WI38 (cell line): ENCODE data around the gene SEBOX.
"Not testable (repeated sequence)": the region's sequence is repeated elsewhere in the genome, so short reads cannot be mapped to it uniquely, and the experiment has no call there.

Source experiments
- H3K4me3 ChIP-seq: 2 replicates; pipeline ENCODE4 v1.5.1; 2011; ENCODE audit warnings: low read depth, mild to moderate bottlenecking, control low read depth, low read length
- CTCF ChIP-seq: IDR thresholded peaks from 2 replicates; pipeline ENCODE4 v1.5.1; 2012; ENCODE audit warnings: low read depth, mild to moderate bottlenecking, control low read depth, low read length

The SEBOX gene

GRCh38 chr17:28339431-28339830 is 25.6 kb downstream of the SEBOX start:
- H3K4me3 ChIP-seq = no peak overlapping the region
- no peak for TF ChIP-seq CTCF

- H3K4me3 ChIP-seq = not testable (repeated sequence)
Measured at GRCh38 chr17:28338769-28339212, 26.2 kb downstream of the SEBOX start.

- H3K4me3 ChIP-seq = peak overlapping the region; percentile 35
Measured at GRCh38 chr17:28338056-28338768, 26.8 kb downstream of the SEBOX start.

GRCh38 chr17:28335959-28336871 is 28.8 kb downstream of the SEBOX start:
- no peak for TF ChIP-seq CTCF
- peak overlapping the region; percentile 99 for H3K4me3 ChIP-seq

More at GRCh38 chr17:28338056-28338768, 26.8 kb downstream of the SEBOX start:
- no peak for TF ChIP-seq CTCF

- no peak for TF ChIP-seq CTCF
- peak within 1 kb of the TSS; percentile 99 for H3K4me3 ChIP-seq
Measured at GRCh38 chr17:28335201-28335958, 29.6 kb downstream of the SEBOX start, which contains the start of the genes IFT20 and TNFAIP1. TSS of gene IFT20 (minus strand) at chr17:28335472. CDS start at chr17:28331985, 3,487 bp downstream. TSS of gene TNFAIP1 (plus strand) at chr17:28335761. CDS start at chr17:28339522, 3,761 bp downstream.

GRCh38 chr17:28334666-28335200 is 30.3 kb downstream of the SEBOX start:
- no peak for TF ChIP-seq CTCF
- H3K4me3 ChIP-seq = peak overlapping the region; percentile 99

GRCh38 chr17:28334171-28334570 is 30.8 kb downstream of the SEBOX start:
- H3K4me3 ChIP-seq = peak overlapping the region; percentile 99

More at GRCh38 chr17:28334171-28334570, 30.8 kb downstream of the SEBOX start:
- no peak for TF ChIP-seq CTCF
